HCEC 1CT (cell line): ENCODE data around the gene BEND3.
A peak's percentile ranks its signal among the peaks of the same experiment; 100 is the strongest.
"Not testable (repeated sequence)": the region's sequence is repeated elsewhere in the genome, so short reads cannot be mapped to it uniquely, and the experiment has no call there.

Experiments
- DNase-seq: peaks from one replicate; pipeline ENCODE4 v3.0.0-alpha.2; 2017

BEND3 gene

GRCh38 chr6:107114926-107115694, at the start of gene BEND3:
BEND3 (minus strand) TSS chr6:107115515; CDS start chr6:107099285, 16,230 bp downstream.
- DNase-seq: peak; percentile 24

- DNase-seq: not testable (repeated sequence)
These were observed 49.0 kb upstream of the BEND3 start for GRCh38 chr6:107164299-107164698.

DNA sequence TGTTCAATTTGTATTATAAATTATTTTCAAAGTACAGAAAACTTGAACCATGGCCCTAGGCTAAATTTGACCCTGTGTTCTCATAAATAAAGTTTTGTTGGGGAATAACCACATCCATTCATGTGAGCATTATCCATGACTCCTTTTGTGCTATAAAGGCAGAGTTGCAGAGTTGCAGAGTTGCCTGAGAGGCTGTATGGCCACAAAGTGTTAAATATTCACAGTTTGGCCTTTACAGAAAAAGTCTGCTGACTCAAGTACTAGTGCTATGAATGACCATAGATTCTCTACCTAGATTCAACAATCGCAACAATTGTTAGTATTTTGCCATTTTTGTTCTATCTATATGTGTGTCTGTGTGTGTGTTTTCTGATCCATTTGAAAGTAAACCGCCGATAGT, 46.2 kb upstream of the BEND3 start:
- DNase-seq: no peak

DNA sequence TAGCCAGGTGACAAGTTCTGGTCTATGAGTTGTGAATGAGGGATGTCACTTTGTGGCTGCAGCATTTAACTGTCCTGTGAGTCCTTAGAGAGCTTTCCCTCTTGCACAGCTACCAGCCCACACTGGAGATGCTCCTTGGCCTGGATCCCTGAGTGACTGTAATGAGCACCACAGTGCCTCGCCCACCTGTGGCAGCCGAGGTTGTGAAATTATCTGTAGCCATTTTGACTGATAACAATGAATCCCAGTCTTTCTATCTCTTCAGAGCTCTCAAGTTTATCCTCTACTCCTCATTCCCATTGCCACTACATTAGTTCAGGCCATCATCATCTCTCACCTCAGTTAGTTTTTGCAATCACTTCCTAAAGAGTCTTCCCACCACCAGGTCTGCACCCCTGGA, 41.3 kb upstream of the BEND3 start:
- no peak for DNase-seq

- DNase-seq: no peak
These were observed 39.5 kb upstream of the BEND3 start for GRCh38 chr6:107154801-107155160.

DNA sequence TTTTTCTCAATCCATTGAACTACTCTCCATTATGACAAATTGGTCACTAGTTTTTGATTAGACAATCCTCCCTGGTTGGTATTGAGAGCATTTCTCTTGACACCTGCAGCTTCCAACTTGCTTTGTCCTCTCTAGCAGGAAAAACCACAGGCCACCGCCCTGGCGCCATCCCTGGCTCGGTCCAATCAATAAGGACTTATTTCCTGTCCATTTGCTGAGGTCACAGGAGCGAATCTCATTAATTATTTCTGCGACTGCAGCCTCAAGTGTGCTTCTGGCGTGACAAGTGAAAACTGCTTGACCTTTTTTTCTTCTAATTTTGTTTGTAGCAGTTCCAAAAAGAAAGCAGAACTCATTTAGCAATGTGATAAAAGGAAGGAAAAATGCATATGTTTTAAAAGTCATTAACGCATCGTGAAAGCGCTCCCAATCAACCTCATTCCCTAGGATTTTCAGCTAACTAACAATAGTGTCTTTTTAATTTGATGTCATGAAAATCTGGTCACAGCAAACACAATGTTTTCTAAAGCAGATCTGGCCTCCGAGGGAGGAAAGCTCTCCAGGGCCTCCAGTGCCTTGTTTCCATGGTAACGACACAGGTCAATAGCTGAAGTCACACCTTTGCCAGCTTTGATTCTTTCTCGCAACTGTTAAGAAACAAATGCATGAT, 39.0 kb upstream of the BEND3 start:
- DNase-seq: no peak

- no peak for DNase-seq
These were observed 37.5 kb upstream of the BEND3 start for GRCh38 chr6:107152638-107153430.

DNA sequence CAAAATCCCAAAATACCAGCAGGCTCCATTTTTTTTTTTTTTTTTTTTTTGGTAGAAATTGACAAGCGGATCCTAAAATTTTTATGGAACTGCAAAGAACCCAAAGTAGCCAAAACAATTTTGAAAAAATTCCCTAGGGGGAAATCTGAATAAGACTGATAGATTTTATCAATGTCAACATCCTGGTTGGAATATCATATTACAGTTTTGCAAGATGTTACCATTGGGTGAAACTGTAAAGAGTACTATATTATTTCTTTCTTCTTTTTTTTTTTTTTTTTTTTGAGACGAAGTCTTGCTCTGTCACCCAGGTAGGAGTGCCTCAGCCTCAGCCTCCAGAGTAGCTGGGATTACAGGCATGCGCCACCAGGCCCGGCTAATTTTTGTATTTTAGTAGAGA, 29.4 kb upstream of the BEND3 start:
- DNase-seq: no peak

GRCh38 chr6:107144014-107144413, 28.7 kb upstream of the BEND3 start:
- no peak for DNase-seq

DNA sequence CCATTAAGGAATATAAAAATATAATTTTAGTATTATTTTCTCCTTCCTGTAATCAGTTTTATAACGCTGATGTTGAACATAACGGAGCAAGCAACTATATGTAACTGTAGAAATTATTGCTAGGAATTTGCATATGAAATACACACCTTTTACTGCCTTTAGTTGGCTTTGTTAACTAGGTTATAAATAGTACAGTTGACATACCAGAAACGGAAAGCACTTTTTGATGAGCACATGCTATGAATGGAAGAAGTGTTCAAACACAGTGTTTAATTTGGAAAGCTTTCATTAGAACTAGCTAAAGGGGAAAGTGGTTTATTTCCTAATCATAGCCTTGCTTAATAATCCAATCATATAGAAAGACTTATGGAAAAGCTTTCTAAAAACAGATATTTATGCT, 25.3 kb upstream of the BEND3 start:
- DNase-seq: no peak

DNA sequence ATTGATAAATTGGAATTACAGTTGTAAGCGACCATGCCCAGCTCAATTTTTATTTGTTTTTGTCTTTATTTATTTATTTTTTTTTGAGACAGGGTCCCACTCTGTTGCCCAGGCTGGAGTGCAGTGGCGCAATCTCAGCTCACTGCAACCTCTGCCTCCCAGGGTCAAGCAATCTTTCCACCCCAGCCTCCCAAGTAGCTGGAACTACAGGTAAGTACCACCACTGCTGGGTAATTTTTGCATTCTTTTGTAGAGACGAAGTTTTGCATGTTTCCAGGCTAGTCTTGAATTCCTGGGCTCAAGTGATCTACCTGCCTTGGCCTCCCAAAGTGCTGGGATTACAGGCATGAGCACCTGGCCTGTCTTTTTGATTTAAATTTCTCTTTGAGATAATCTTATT, 21.0 kb upstream of the BEND3 start:
- DNase-seq: not testable (repeated sequence)

DNA sequence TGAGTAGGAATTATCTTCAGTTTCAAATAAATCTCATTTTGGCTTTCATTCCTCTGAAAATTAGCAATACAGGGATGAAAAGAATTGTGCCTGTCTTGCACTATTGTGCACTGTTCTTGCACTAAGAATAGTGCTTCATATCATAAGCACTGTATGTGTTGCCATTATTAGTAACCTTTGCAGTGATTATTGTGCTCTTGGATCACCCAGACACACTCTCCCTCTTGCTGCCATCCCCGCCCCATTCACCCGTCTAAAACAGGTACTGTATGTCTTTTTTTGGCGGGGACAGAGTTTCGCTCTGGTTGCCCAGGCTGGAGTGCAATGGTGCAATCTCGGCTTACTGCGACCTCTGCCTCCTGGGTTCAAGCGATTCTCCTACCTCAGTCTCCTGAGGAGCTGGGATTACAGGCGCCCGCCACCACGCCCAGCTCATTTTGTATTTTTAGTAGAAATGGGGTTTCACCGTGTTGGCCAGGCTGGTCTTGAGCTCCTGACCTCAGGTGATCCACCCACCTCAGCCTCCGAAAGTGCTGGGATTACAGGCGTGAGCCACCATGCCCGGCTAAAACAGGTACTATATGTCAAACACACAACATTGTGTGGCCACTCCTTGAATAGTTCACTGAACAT, 19.8 kb upstream of the BEND3 start:
- DNase-seq: not testable (repeated sequence)

DNA sequence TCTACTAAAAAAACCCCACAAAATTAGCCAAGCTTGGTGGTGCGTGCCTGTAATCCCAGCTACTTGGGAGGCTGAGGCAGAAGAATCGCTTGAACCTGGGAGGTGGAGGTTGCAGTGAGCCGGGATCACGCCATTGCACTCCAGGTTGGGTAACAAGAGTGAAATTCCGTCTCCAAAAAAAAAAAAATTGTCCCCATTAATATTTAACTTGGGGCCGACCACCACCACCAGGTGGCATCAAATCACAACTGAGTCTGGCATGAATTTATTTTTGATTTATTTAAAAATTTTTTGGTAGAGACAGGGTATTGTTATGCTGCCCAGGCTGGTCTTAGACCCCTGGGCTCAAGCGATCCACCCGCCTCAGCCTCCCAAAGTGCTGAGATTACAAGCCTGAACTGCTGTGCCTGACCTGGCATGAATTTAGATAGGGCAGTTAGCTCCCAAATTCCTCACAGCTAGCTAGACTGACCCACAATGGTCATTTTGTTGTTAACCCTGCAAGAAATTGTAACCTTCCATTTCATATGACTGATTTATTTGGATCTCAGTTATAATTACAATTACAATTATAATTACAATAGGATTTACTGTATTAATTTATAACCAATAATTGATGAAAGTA, 17.1 kb upstream of the BEND3 start:
- peak; percentile 20 for DNase-seq

GRCh38 chr6:107129370-107129925, 14.1 kb upstream of the BEND3 start:
- DNase-seq: no peak

- DNase-seq: no peak
These were observed 13.3 kb upstream of the BEND3 start for GRCh38 chr6:107128577-107128976.

DNA sequence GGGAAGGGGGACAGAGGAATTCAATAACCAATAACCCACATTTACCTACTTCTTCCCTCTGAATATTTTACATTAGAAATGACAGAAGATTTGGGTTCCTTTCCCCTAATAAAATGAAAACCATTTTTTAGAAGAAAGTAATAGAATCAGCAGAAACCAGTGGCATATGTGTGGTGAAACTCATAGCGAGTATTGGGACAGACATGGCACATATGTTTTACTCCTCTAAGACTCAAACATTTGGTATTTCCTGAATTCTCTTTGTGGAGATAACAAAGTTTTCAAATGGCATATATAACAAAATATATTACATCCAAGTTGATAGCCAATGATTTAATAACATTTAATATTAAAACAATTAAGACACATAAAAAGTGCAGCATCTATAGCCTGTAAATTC, 12.9 kb upstream of the BEND3 start:
- DNase-seq: peak; percentile 51

DNA sequence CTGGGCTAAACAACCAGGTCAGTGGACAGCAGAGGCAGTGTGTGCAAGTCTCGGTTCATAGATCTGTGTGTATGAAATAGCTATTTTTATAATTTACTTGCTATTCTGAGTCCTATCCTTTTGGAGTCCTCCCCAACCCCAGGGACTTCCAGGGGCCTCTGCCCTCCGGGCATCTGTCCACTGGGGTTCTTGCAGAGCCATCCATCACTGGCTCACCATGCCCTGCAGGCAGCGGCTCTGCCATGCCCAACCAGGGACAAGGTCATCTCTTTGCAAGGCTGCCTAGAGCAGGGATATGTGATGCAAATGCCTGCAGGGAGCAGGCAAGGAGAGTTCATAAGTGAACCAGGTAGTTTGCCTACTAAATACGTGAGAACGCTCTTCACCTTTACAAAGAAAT, 10.5 kb upstream of the BEND3 start:
- DNase-seq: no peak

DNA sequence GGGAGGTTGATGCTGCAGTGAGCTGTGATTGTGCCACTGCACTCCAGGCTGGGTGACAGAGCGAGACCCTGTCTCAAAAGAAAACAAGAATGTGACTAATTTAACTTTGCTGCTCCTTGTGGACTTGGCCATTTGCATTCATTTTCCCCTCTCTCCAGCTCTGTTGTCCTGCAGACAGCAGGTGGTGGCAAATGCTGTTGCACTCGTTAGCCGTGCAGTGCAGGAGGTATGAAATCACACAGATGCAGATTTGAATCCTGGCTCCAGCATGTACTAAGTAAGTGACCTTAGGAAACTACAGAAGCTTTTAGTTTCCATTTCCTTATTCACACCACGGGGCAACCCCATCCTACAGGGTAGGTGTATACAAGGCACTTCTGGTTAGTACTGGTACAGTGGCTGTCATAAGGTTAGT, 9.6 kb upstream of the BEND3 start:
- DNase-seq: no peak

DNA sequence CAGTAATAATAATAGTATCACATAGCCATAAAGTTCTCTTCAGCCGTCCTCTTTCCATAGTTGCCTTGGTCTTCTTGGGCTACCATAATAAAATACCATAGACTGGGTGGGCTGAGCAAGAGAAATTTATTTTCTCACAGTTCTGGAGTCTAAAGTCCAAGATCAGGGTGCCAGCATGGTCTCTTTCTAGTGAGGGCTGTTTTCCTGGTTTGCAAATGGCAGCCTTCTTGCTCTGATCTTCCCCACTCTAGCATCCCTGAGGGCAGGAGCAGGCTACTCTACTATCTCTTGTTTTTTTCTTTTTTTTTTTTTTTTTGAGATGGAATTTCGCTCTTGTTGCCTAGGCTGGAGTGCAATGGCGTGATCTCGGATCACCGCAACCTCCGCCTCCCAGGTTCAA, 8.2 kb upstream of the BEND3 start:
- DNase-seq: no peak

GRCh38 chr6:107122748-107123147, 7.4 kb upstream of the BEND3 start:
- no peak for DNase-seq

DNA sequence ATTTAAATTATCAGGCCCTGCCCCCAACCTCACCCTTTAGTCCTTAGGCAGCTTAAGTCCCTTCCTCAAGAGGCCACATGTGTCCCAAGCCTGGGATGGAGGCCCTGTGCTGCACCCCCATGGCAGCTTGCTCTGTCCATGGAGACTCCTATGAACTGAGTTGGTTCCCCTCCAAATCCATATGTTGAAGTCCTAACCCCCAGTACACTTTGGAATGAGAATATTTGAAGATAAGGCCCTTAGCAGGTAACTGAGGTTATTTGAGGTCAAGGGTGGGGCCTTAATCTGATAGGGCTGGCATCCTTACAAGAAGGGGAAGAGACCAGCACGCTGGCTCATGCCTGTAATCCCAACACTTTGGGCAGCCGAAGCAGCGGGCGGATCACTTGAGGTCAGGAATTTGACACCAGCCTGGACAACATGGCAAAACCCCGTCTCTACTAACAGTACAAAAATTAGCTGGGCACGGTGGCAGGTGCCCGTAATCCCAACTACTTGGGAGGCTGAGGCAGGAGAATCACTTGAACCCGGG, 6.7 kb upstream of the BEND3 start:
- no peak for DNase-seq

DNA sequence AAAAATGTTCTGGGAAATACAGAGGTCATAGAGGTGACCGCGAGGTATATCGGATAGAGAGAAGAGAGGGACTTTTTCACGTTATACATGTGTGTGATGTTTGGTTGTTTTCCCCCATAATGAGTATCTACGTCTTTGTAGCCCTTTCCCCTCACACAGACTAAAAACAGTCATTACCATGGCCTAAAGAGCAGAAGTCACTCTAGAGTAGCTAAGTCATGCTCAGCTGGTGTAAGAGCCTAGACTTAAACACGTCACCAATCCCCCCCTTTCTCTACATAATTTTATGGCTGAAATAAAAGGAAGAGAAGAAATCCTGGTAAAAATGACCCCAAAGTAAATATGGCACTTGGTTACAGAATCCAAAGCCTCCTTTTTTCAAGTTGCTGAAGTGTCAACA, 6.0 kb upstream of the BEND3 start:
- DNase-seq: no peak
